HCT116 (cell line): ENCODE measurements around the gene OBSCN. TPM values are rescaled to one million over a fixed set of nuclear protein-coding genes. Genes with fewer than 3 reads are reported as not detected.
A peak's percentile ranks its signal among the peaks of the same experiment; 100 is the strongest.

Experiments used
- ATAC-seq: fragments of 200-7000 bp; cut with Tn5 transposase; 2 replicates; pipeline ENCODE4 v1.9.1; 2020; ENCODE audit warnings: mild to moderate bottlenecking, moderate library complexity
- BruUV-seq: library from RNA; stranded (reverse); fragments of 400-500 nt; replicated peaks from 2 replicates; lab custom pipeline; 2021; lab: Mats Ljungman, UMichigan
- CTCF ChIA-PET: fragments of 300-600 bp; sonication (Branson Sonifier 250); formaldehyde crosslinking; loops from one replicate; lab custom pipeline; 2021; ENCODE audit warnings: antibody characterized with exemption; lab: Charles Lee
- POLR2A ChIA-PET: fragments of 300-600, 350-600 bp; sonication (Branson Sonifier 250); formaldehyde crosslinking; loops from one replicate; lab custom pipeline; 2021; ENCODE audit warnings: antibody characterized with exemption; lab: Charles Lee
- RAD21 ChIA-PET, 2 experiments: fragments of 300-600 bp; sonication (Branson Sonifier 250); formaldehyde crosslinking; loops; one replicate each; lab custom pipeline; 2023; ENCODE audit warnings: low total read pairs in 2 of 2; ENCODE audit not compliant: uncharacterized antibody in 2 of 2, unreplicated experiment in 2 of 2, low non-redundant PET in 1 of 2; lab: Charles Lee
- DNase-seq: peaks from one replicate; pipeline ENCODE4 v3.0.0-alpha.2; 2010; ENCODE audit warnings: low read depth, low spot score
- H2AFZ ChIP-seq: fragments of 200-600 bp; shearing (Covaris generic), sonication (generic); 2 replicates; pipeline ENCODE4 v1.6.1; 2017; ENCODE audit warnings: low read depth, mixed run types, mixed read lengths, antibody characterized with exemption, low read length; ENCODE audit not compliant: poor library complexity, severe bottlenecking
- H3K27ac ChIP-seq: 2 replicates; pipeline ENCODE4 v1.5.1; 2012; ENCODE audit warnings: low read depth, low read length
- H3K27me3 ChIP-seq: fragments of 200-600 bp; sonication (generic); 2 replicates; pipeline ENCODE4 v1.6.1; 2016; ENCODE audit warnings: mixed run types, low read length, mixed read lengths; ENCODE audit not compliant: insufficient read depth
- H3K36me3 ChIP-seq, 2 experiments: fragments of 200-500 bp in 1 of 2; fragments of 200-600 bp in 1 of 2; sonication (Bioruptor generic) in 1 of 2; sonication (generic) in 1 of 2; 2 replicates each; pipeline versions ENCODE4 v1.5.1 to v1.6.1; 2014 to 2016; ENCODE audit warnings: low read length in 2 of 2, inconsistent platforms in 1 of 2, mixed read lengths in 1 of 2, mixed run types in 1 of 2; ENCODE audit not compliant: insufficient read depth in 2 of 2, control insufficient read depth in 1 of 2
- H3K4me1 ChIP-seq, 2 experiments: fragments of 200-600 bp in 1 of 2; sonication (generic) in 1 of 2; 2 replicates each; pipeline versions ENCODE4 v1.5.1 to v1.6.1; 2012 to 2017; ENCODE audit warnings: low read length in 2 of 2, inconsistent platforms in 1 of 2, mild to moderate bottlenecking in 1 of 2, mixed read lengths in 1 of 2, mixed run types in 1 of 2, moderate library complexity in 1 of 2; ENCODE audit not compliant: insufficient read depth in 2 of 2, control insufficient read depth in 1 of 2
- H3K4me2 ChIP-seq: fragments of 200-600 bp; sonication (generic); 2 replicates; pipeline ENCODE4 v1.6.1; 2017; ENCODE audit warnings: mixed run types, low read length, mixed read lengths
- H3K4me3 ChIP-seq, 2 experiments: fragments of 200-600 bp in 1 of 2; sonication (generic) in 1 of 2; replicated peaks in 1 of 2; 2 replicates each; pipeline ENCODE4 v1.5.1; 2011 to 2016; ENCODE audit warnings: low read length in 2 of 2, control low read depth in 1 of 2, low read depth in 1 of 2, mild to moderate bottlenecking in 1 of 2, mixed read lengths in 1 of 2, mixed run types in 1 of 2
- H3K79me2 ChIP-seq: fragments of 200-600 bp; sonication (generic); 2 replicates; pipeline ENCODE4 v1.6.1; 2017; ENCODE audit warnings: mild to moderate bottlenecking, mixed run types, low read length, moderate library complexity, mixed read lengths; ENCODE audit not compliant: insufficient read depth
- H3K9ac ChIP-seq: fragments of 200-600 bp; sonication (generic); 2 replicates; pipeline ENCODE4 v1.6.1; 2016; ENCODE audit warnings: low read length, mixed read lengths
- H3K9me2 ChIP-seq: fragments of 200-600 bp; sonication (generic), shearing (Covaris generic); 2 replicates; pipeline ENCODE4 v1.6.1; 2017; ENCODE audit warnings: mixed run types, mild to moderate bottlenecking, moderate library complexity; ENCODE audit not compliant: insufficient read depth
- H3K9me3 ChIP-seq, 2 experiments: fragments of 200-500 bp in 1 of 2; fragments of 200-600 bp in 1 of 2; sonication (Bioruptor generic) in 1 of 2; sonication (generic) in 1 of 2; 2 replicates each; pipeline ENCODE4 v1.6.1; 2014 to 2017; ENCODE audit warnings: low read length in 2 of 2, mixed read lengths in 2 of 2, inconsistent platforms in 1 of 2, low read depth in 1 of 2, mild to moderate bottlenecking in 1 of 2, mixed run types in 1 of 2, moderate library complexity in 1 of 2; ENCODE audit not compliant: control insufficient read depth in 1 of 2, insufficient read depth in 1 of 2
- H4K20me1 ChIP-seq: fragments of 200-600 bp; sonication (generic), shearing (Covaris generic); 2 replicates; pipeline ENCODE4 v1.6.1; 2017; ENCODE audit warnings: mixed run types, mild to moderate bottlenecking, moderate library complexity; ENCODE audit not compliant: insufficient read depth
- CEBPB ChIP-seq: IDR thresholded peaks from 2 replicates; pipeline ENCODE4 v1.6.1; 2012; ENCODE audit warnings: low read depth
- EGR1 ChIP-seq: IDR thresholded peaks from 2 replicates; pipeline ENCODE4 v1.6.1; 2012; ENCODE audit warnings: low read depth
- FOSL1 ChIP-seq: IDR thresholded peaks from 2 replicates; pipeline ENCODE4 v1.6.1; 2012; ENCODE audit warnings: low read depth
- SIN3A ChIP-seq: IDR thresholded peaks from 2 replicates; pipeline ENCODE4 v1.6.1; 2012; ENCODE audit warnings: low read depth
- SRF ChIP-seq: IDR thresholded peaks from 2 replicates; pipeline ENCODE4 v1.6.1; 2012; ENCODE audit warnings: low read depth
- ZFX ChIP-seq: fragments of 450-650 bp; IDR thresholded peaks from 2 replicates; pipeline ENCODE4 v1.6.1; 2017
- ZNF274 ChIP-seq: fragments of 200-500 bp; sonication (Bioruptor generic); IDR thresholded peaks from 2 replicates; pipeline ENCODE4 v1.6.1; 2014; ENCODE audit warnings: mild to moderate bottlenecking, low read depth, low read length, inconsistent platforms
- intact Hi-C: fragments of 100-400 bp; cut with micrococcal nuclease; formaldehyde crosslinking; loops from 2 replicates; pipeline ENCODE4 v1.10.0; 2022
- total RNA-seq: library from RNA; stranded (reverse); gene quantifications from one replicate; pipeline ENCODE4 v1.2.1, GENCODE V29; 2021; ENCODE audit not compliant: unreplicated experiment
- TF ChIP-seq, protein P1 (sequence below): IDR thresholded peaks from 2 replicates; pipeline ENCODE4 v1.6.1; 2012

OBSCN gene
- total RNA-seq, 1 experiment from 2014 or later = 16.6 TPM

DNA sequence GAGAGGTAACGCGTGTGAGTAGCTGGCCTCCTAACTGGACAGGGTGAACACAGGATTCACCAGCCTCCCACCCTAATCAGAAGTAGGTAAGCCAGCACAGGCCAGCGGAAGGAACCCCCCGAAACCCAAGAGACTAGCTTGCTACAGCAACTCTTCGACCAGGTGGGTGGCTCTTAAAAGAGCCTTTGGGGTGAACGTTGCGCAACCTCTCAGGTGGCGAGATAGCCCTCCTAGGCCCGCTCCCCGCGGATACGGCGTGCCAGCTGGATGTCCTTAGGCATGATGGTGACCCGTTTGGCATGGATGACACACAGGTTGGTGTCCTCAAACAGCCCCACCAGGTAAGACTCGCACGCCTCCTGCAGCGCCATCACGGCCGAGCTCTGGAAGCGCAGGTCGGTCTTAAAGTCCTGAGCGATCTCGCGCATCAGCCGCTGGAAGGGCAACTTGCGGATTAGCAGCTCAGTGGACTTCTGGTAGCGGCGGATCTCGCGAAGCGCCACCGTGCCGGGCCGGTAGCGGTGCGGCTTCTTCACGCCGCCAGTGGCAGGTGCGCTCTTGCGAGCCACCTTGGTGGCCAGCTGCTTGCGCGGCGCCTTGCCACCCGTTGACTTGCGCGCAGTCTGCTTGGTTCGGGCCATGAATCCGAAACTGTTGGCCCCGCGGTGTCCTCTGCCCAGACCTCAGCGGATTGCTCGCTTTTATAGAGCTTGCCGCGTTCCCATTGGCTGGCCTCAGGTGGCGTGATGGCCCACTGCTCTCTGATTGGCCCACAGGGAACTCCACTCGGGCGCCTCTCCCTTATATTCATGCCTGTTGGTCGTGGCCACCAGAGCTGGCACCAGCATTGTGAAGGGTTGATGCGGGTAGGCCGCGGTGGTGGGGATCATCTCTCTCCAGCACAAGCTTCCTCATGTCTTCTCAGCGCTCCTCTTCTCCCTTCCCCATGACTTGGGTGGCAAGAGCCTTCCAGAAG is 217.1 kb downstream of the OBSCN start:
- CTCF ChIA-PET = no interaction called here
- RAD21 ChIA-PET = no interaction called here
- no peak overlapping the region for H3K4me2 ChIP-seq
- ATAC-seq (no peak), DNase-seq (no peak)
- H2AFZ ChIP-seq = no peak overlapping the region
- H3K27ac ChIP-seq = no peak overlapping the region
- H3K36me3 ChIP-seq = no peaks in the 10 kb centered on the region
- H3K9me2 ChIP-seq = no peaks in the 10 kb centered on the region
- TF ChIP-seq CEBPB = 0 out of 2 replicates have a peak, but pooled peaks have one; percentile 18
- TF ChIP-seq, protein P1, sequence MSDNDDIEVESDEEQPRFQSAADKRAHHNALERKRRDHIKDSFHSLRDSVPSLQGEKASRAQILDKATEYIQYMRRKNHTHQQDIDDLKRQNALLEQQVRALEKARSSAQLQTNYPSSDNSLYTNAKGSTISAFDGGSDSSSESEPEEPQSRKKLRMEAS = no peak
- POLR2A ChIA-PET = no interaction called here
- H3K9me3 ChIP-seq = no peaks in the 10 kb centered on the region
- H4K20me1 ChIP-seq = no peaks in the 10 kb centered on the region
- H3K79me2 ChIP-seq = no peaks in the 10 kb centered on the region
- intact Hi-C loops = no loop called here
- peaks cover 0 to 6% of the 10 kb centered on the region in 2 experiments; a peak in 1 of 4 replicates for H3K4me1 ChIP-seq
- H3K27me3 ChIP-seq = no peaks in the 10 kb centered on the region
- no peak overlapping the region for H3K4me3 ChIP-seq
- no TSS peak for BruUV-seq
- no peak overlapping the region for H3K9ac ChIP-seq

DNA sequence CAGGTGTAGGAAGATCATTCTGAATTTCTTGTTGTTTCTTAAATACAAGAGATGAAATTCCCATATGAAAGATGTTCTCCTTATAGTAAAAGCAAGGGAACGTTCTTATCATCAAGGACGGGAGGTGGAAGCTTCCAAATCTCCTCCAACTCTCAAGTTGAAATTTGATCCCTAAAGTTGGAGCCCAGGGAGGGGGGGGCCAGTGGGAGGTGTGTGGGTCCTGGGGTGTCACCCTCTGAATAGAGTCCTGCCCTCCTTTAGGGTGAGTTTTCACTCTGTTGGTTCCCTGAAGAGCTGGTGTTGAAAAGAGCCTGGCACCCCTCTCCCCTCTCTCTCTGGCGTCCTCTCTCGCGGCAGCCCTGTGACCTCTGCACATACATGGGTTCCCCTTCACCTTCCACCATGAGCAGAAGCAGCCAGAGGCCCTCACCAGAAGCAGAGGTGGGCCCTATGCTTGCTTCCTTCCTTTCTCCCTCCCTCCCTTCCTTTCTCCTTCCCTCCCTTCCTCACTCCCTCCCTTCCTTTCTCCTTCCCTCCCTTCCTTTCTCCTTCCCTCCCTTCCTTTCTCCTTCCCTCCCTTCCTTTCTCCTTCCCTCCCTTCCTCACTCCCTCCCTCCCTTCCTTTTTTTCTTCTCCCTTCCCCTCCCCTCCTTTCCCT is 218.8 kb downstream of the OBSCN start:
- DNase-seq (no peak), ATAC-seq (no peak)
- no peak overlapping the region for H3K9ac ChIP-seq
- H3K4me1 ChIP-seq = peaks cover 0 to 6% of the 10 kb centered on the region in 2 experiments; a peak in 1 of 4 replicates
- ChIA-PET POLR2A (no interaction called here), CTCF (no interaction called here), RAD21 (no interaction called here)
- no peak overlapping the region for H3K4me3 ChIP-seq
- H4K20me1 ChIP-seq = no peaks in the 10 kb centered on the region
- intact Hi-C loops = no loop called here
- H3K9me2 ChIP-seq = no peaks in the 10 kb centered on the region
- H3K36me3 ChIP-seq = no peaks in the 10 kb centered on the region
- no peak overlapping the region for H3K4me2 ChIP-seq
- no peaks in the 10 kb centered on the region for H3K9me3 ChIP-seq
- H3K27ac ChIP-seq = no peak overlapping the region
- TF ChIP-seq EGR1 (no peak), SRF (no peak), ZNF274 (no peak), SIN3A (no peak), FOSL1 (no peak), ZFX (no peak)
- H3K79me2 ChIP-seq = no peaks in the 10 kb centered on the region
- BruUV-seq = no TSS peak
- no peak overlapping the region for H2AFZ ChIP-seq
- H3K27me3 ChIP-seq = no peaks in the 10 kb centered on the region
